ENCODE results near the gene GSS.

DNA sequence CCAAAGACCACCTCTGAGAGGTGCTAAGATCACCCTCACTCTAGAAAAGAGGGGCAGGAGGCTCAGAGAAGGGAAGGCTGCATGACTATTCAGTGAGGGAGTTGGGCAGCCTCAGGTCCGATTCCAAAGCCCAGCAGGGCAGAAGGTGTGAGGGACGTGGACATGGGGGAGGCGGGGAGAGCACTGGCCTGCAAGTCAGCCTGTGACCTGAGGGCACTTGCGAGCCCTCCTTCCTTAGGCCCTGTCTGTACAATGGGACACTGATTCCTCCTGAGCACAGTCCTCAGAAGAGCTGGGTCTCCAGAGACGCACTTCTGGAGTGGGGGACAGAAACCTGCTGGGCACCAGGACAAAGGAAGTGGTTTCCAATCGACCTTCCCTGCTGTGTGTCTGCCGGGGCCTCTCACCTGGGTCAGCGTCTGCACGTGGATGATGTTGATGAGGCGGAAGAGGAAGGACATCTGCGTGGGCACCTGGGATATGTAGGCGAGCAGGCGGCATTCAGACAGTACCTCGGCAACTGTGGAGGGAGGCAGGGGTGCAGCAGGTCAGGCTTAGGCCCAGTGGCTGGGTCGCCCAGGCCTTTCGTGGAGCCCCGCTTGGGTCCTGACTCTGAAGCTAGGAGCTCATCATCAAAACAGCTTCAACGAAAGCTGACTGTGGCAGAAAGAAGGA is 48.6 kb upstream of the GSS start:
- TF ChIP-seq, protein P1, sequence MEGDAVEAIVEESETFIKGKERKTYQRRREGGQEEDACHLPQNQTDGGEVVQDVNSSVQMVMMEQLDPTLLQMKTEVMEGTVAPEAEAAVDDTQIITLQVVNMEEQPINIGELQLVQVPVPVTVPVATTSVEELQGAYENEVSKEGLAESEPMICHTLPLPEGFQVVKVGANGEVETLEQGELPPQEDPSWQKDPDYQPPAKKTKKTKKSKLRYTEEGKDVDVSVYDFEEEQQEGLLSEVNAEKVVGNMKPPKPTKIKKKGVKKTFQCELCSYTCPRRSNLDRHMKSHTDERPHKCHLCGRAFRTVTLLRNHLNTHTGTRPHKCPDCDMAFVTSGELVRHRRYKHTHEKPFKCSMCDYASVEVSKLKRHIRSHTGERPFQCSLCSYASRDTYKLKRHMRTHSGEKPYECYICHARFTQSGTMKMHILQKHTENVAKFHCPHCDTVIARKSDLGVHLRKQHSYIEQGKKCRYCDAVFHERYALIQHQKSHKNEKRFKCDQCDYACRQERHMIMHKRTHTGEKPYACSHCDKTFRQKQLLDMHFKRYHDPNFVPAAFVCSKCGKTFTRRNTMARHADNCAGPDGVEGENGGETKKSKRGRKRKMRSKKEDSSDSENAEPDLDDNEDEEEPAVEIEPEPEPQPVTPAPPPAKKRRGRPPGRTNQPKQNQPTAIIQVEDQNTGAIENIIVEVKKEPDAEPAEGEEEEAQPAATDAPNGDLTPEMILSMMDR (IDR thresholded peaks at IDR 0.05 in 2 of 3, conservative IDR thresholded peaks at IDR 0.05 in 1 of 3; ENCODE audit: borderline replicate concordance in 1 of 3, insufficient read depth in 1 of 3, low read depth in 2 of 3, low read length in 2 of 3): no peak
- TF ChIP-seq, protein P2, sequence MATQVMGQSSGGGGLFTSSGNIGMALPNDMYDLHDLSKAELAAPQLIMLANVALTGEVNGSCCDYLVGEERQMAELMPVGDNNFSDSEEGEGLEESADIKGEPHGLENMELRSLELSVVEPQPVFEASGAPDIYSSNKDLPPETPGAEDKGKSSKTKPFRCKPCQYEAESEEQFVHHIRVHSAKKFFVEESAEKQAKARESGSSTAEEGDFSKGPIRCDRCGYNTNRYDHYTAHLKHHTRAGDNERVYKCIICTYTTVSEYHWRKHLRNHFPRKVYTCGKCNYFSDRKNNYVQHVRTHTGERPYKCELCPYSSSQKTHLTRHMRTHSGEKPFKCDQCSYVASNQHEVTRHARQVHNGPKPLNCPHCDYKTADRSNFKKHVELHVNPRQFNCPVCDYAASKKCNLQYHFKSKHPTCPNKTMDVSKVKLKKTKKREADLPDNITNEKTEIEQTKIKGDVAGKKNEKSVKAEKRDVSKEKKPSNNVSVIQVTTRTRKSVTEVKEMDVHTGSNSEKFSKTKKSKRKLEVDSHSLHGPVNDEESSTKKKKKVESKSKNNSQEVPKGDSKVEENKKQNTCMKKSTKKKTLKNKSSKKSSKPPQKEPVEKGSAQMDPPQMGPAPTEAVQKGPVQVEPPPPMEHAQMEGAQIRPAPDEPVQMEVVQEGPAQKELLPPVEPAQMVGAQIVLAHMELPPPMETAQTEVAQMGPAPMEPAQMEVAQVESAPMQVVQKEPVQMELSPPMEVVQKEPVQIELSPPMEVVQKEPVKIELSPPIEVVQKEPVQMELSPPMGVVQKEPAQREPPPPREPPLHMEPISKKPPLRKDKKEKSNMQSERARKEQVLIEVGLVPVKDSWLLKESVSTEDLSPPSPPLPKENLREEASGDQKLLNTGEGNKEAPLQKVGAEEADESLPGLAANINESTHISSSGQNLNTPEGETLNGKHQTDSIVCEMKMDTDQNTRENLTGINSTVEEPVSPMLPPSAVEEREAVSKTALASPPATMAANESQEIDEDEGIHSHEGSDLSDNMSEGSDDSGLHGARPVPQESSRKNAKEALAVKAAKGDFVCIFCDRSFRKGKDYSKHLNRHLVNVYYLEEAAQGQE (IDR thresholded peaks at IDR 0.05; ENCODE audit: low read depth): no peak
- no peak for TF ChIP-seq POLR2AphosphoS5 (IDR thresholded peaks at IDR 0.05; ENCODE audit: low read depth, low read length)

All from HCT116 (cell line).